IMR-90 (cell line): ENCODE measurements around the gene MSH5. TPM values are rescaled to one million over a fixed set of nuclear protein-coding genes. Genes with fewer than 3 reads are reported as not detected.

Experiments
- ATAC-seq: fragments of 200-7000 bp; cut with Tn5 transposase; 2 replicates; pipeline ENCODE4 v1.9.1; 2020; ENCODE audit warnings: low read depth, mild to moderate bottlenecking, moderate library complexity
- BruUV-seq: library from RNA; stranded (reverse); fragments of 400-500 nt; replicated peaks from 2 replicates; lab custom pipeline; 2021; lab: Mats Ljungman, UMichigan
- CTCF ChIA-PET: fragments of 300-600 bp; formaldehyde crosslinking; extraction: SDS; loops from one replicate; lab custom pipeline; 2021; ENCODE audit warnings: antibody characterized with exemption; lab: Yijun Ruan, JAX
- POLR2A ChIA-PET: fragments of 300-600 bp; sonication (Branson Sonifier 250); formaldehyde crosslinking; loops from one replicate; lab custom pipeline; 2022; ENCODE audit warnings: antibody characterized with exemption; ENCODE audit not compliant: unreplicated experiment; lab: Charles Lee
- DNase-seq: peaks from one replicate; pipeline ENCODE4 v3.0.0; 2013
- H2AFZ ChIP-seq: replicated peaks from 2 replicates; pipeline ENCODE3; 2013; ENCODE audit warnings: low read length, mild to moderate bottlenecking; ENCODE audit not compliant: poor library complexity
- H2AK5ac ChIP-seq: 2 replicates; pipeline ENCODE4 v1.6.1; 2013; ENCODE audit warnings: low read depth, low read length, inconsistent platforms
- H2AK9ac ChIP-seq: replicated peaks from 2 replicates; pipeline ENCODE3; 2013; ENCODE audit warnings: mild to moderate bottlenecking, low read depth, low read length, moderate library complexity; ENCODE audit not compliant: poor library complexity
- H2BK120ac ChIP-seq: 2 replicates; pipeline ENCODE4 v1.6.1; 2013; ENCODE audit warnings: low read depth, low read length, inconsistent platforms
- H2BK15ac ChIP-seq: 3 replicates; pipeline ENCODE4 v1.6.1; 2013; ENCODE audit warnings: low read depth, low read length, inconsistent platforms
- H2BK20ac ChIP-seq: 2 replicates; pipeline ENCODE4 v1.6.1; 2013; ENCODE audit warnings: low read depth, mild to moderate bottlenecking, inconsistent platforms, low read length, moderate library complexity
- H2BK5ac ChIP-seq: 2 replicates; pipeline ENCODE4 v1.6.1; 2013; ENCODE audit warnings: mild to moderate bottlenecking, low read depth, low read length, inconsistent platforms; ENCODE audit not compliant: poor library complexity, severe bottlenecking
- H3K14ac ChIP-seq: replicated peaks from 2 replicates; pipeline ENCODE4 v1.6.1; 2013; ENCODE audit warnings: low read depth, low read length, inconsistent platforms
- H3K18ac ChIP-seq: 2 replicates; pipeline ENCODE4 v1.6.1; 2013; ENCODE audit warnings: low read depth, low read length, control low read depth
- H3K23ac ChIP-seq: 2 replicates; pipeline ENCODE4 v1.6.1; 2013; ENCODE audit warnings: low read depth, low read length, inconsistent platforms
- H3K27ac ChIP-seq: 2 replicates; pipeline ENCODE4 v1.5.1; 2013; ENCODE audit warnings: mild to moderate bottlenecking, control low read depth, low read length; ENCODE audit not compliant: insufficient read depth
- H3K27me3 ChIP-seq: 2 replicates; pipeline ENCODE4 v1.6.1; 2013; ENCODE audit warnings: low read length; ENCODE audit not compliant: control insufficient read depth, insufficient read depth
- H3K36me3 ChIP-seq: 2 replicates; pipeline ENCODE4 v1.6.1; 2013; ENCODE audit warnings: low read length, mixed read lengths; ENCODE audit not compliant: control insufficient read depth, insufficient read depth
- H3K4ac ChIP-seq: 2 replicates; pipeline ENCODE4 v1.6.1; 2013; ENCODE audit warnings: low read depth, low read length, inconsistent platforms
- H3K4me1 ChIP-seq: 2 replicates; pipeline ENCODE4 v1.6.1; 2013; ENCODE audit warnings: low read length, mixed read lengths; ENCODE audit not compliant: control insufficient read depth, insufficient read depth
- H3K4me2 ChIP-seq: 2 replicates; pipeline ENCODE4 v1.6.1; 2013; ENCODE audit warnings: low read depth, mild to moderate bottlenecking, control low read depth, low read length, moderate library complexity
- H3K4me3 ChIP-seq: 2 replicates; pipeline ENCODE4 v1.5.1; 2013; ENCODE audit warnings: low read depth, mild to moderate bottlenecking, control low read depth, low read length, moderate library complexity; ENCODE audit not compliant: insufficient read depth
- H3K56ac ChIP-seq: 2 replicates; pipeline ENCODE4 v1.6.1; 2013; ENCODE audit warnings: low read length, inconsistent platforms; ENCODE audit not compliant: insufficient read depth; ENCODE audit errors: extremely low read depth
- H3K79me1 ChIP-seq, 2 experiments: 2 replicates each; pipeline ENCODE4 v1.6.1; 2013; ENCODE audit warnings: low read length in 2 of 2, inconsistent platforms in 1 of 2, low read depth in 1 of 2
- H3K9ac ChIP-seq: 2 replicates; pipeline ENCODE4 v1.6.1; 2013; ENCODE audit warnings: low read depth, low read length, control low read depth
- H3K9me1 ChIP-seq: 2 replicates; pipeline ENCODE4 v1.6.1; 2013; ENCODE audit warnings: low read length, inconsistent platforms; ENCODE audit not compliant: insufficient read depth
- H3K9me3 ChIP-seq: 2 replicates; pipeline ENCODE4 v1.6.1; 2013; ENCODE audit warnings: low read length; ENCODE audit not compliant: control insufficient read depth, insufficient read depth
- H4K20me1 ChIP-seq: 2 replicates; pipeline ENCODE4 v1.6.1; 2013; ENCODE audit warnings: low read length, inconsistent platforms; ENCODE audit not compliant: insufficient read depth
- H4K5ac ChIP-seq: 2 replicates; pipeline ENCODE4 v1.6.1; 2013; ENCODE audit warnings: mild to moderate bottlenecking, low read depth, low read length, control low read depth
- H4K8ac ChIP-seq, 2 experiments: 2 replicates each; pipeline ENCODE4 v1.6.1; 2013; ENCODE audit warnings: low read depth in 2 of 2, low read length in 2 of 2, control low read depth in 1 of 2, inconsistent platforms in 1 of 2
- H4K91ac ChIP-seq: 2 replicates; pipeline ENCODE4 v1.6.1; 2013; ENCODE audit warnings: low read depth, low read length, inconsistent platforms; ENCODE audit not compliant: insufficient read depth
- BHLHE40 ChIP-seq: fragments of 150-350 bp; IDR thresholded peaks from 2 replicates; pipeline ENCODE4 v1.6.1; 2016; ENCODE audit warnings: mild to moderate bottlenecking, low read depth, low read length
- NFE2L2 ChIP-seq: fragments of 150-350 bp; IDR thresholded peaks from 2 replicates; pipeline ENCODE4 v1.6.1; 2016; ENCODE audit warnings: low read depth, mild to moderate bottlenecking, low read length
- RCOR1 ChIP-seq: IDR thresholded peaks from 2 replicates; pipeline ENCODE4 v1.6.1; 2012; ENCODE audit warnings: mild to moderate bottlenecking, low read length, improper control_type of control experiment; ENCODE audit not compliant: insufficient replicate concordance
- SMC3 ChIP-seq: fragments of 150-350 bp; IDR thresholded peaks from 2 replicates; pipeline ENCODE4 v1.6.1; 2016; ENCODE audit warnings: low read depth, mild to moderate bottlenecking, antibody characterized with exemption, low read length, moderate library complexity
- WGBS, 2 experiments: methylation state at CpG; one replicate each; pipeline versions ENCODE4 v1.1.5 to v1.1.7; 2013; ENCODE audit warnings: missing lambda C conversion rate in 2 of 2; ENCODE audit not compliant: insufficient read length in 1 of 2; ENCODE audit errors: extremely low coverage in 2 of 2; 5-methylcytosine and 5-hydroxymethylcytosine counted together
- dilution Hi-C: fragments of 300-500 bp; cut with HindIII; formaldehyde crosslinking; loops from one replicate; pipeline ENCODE4 v1.14.3; 2018; ENCODE audit warnings: low sequenced_read_pairs; ENCODE audit not compliant: unreplicated experiment
- in situ Hi-C: fragments of 300-500 bp; cut with MboI; formaldehyde crosslinking; loops from 3 replicates; pipeline ENCODE4 v1.14.3; 2019; ENCODE audit warnings: low sequenced_read_pairs, inconsistent platforms, mixed read lengths
- intact Hi-C: fragments of 100-400 bp; cut with micrococcal nuclease; formaldehyde crosslinking; loops from 2 replicates; pipeline ENCODE4 v1.10.0; 2022
- polyA plus RNA-seq, 3 experiments: library from polyadenylated mRNA; depleted of rRNA; stranded (reverse); fragments of >200 nt; gene quantifications; 2 replicates each; pipeline ENCODE4 v1.2.3, GENCODE V29; 2012; ENCODE audit warnings: low replicate concordance in 1 of 3
- total RNA-seq: library from RNA; depleted of rRNA; stranded (reverse); fragments of >200 nt; gene quantifications from 2 replicates; pipeline ENCODE4 v1.2.3, GENCODE V29; 2012
- TF ChIP-seq, protein P1 (sequence below): fragments of 150-350 bp; IDR thresholded peaks from 2 replicates; pipeline ENCODE4 v1.6.1; 2016; ENCODE audit warnings: low read depth, mild to moderate bottlenecking, low read length, moderate library complexity, borderline replicate concordance

Gene MSH5
- total and polyA plus RNA-seq, 2 of the 4 experiments (the other 2 are of a cell fraction) = 5.6 to 15.7 TPM

- H4K91ac ChIP-seq = peak overlapping the region; percentile 79
- no TSS peak for BruUV-seq
- H3K4me1 ChIP-seq = peaks cover 3% of the 10 kb centered on the region; the same call in 1 of the 2 replicates
- ATAC-seq = no peak
- peak overlapping the region; percentile 86 for H2AK9ac ChIP-seq
- WGBS, 2 experiments = 0% methylated on average over 4 of the region's 7 CpGs; no CpG with 5 or more reads in 1 of the 2 experiments
- POLR2A ChIA-PET = interaction anchor here (1.0 kb wide), 1 partner anchor 9 kb away, joined by 11 read pairs; the partner anchor contains the start of genes HSPA1A and HSPA1L
- peak overlapping the region; percentile 65 for H3K23ac ChIP-seq
- no peaks in the 10 kb centered on the region; the same call in 1 of the 2 replicates for H3K9me1 ChIP-seq
- peak overlapping the region; percentile 57 for H3K4me3 ChIP-seq
- H3K27ac ChIP-seq = peak overlapping the region; percentile 46
- H3K4me2 ChIP-seq = peak overlapping the region; percentile 90
- peaks cover 2% of the 10 kb centered on the region; the same call in 1 of the 2 replicates for H3K36me3 ChIP-seq
- H4K8ac ChIP-seq = peak overlapping the region; percentile 55 to 78
- dilution Hi-C loops = no loop called here
- H3K27me3 ChIP-seq = no peaks in the 10 kb centered on the region
- CTCF ChIA-PET = interaction anchor here (2.5 kb wide), 1 partner anchor 10 kb away, joined by 10 read pairs; the partner anchor contains the start of gene VARS1
- peak overlapping the region; percentile 90 for H2AFZ ChIP-seq
- H3K14ac ChIP-seq = peak overlapping the region; percentile 51
- H4K20me1 ChIP-seq = no peaks in the 10 kb centered on the region
- peak overlapping the region; percentile 90 for H3K4ac ChIP-seq
- peak overlapping the region; percentile 94 for H3K56ac ChIP-seq
- peaks cover 15 to 29% of the 10 kb centered on the region in 2 experiments for H3K79me1 ChIP-seq
- intact Hi-C loops = no loop called here
- TF ChIP-seq BHLHE40 = no peak
- no peak for TF ChIP-seq RCOR1
- TF ChIP-seq, protein P1, sequence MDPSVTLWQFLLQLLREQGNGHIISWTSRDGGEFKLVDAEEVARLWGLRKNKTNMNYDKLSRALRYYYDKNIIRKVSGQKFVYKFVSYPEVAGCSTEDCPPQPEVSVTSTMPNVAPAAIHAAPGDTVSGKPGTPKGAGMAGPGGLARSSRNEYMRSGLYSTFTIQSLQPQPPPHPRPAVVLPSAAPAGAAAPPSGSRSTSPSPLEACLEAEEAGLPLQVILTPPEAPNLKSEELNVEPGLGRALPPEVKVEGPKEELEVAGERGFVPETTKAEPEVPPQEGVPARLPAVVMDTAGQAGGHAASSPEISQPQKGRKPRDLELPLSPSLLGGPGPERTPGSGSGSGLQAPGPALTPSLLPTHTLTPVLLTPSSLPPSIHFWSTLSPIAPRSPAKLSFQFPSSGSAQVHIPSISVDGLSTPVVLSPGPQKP = no peak
- no peak for TF ChIP-seq SMC3
- no peak for TF ChIP-seq NFE2L2
- in situ Hi-C loops = no loop called here
- H2AK5ac ChIP-seq = peak overlapping the region; percentile 74
- H3K18ac ChIP-seq = no peak overlapping the region
- H3K9ac ChIP-seq = peak overlapping the region; percentile 90
- no peak for DNase-seq
- no peak overlapping the region for H2BK20ac ChIP-seq
- peak overlapping the region; percentile 61 for H2BK5ac ChIP-seq
- no peak overlapping the region for H2BK15ac ChIP-seq
- H2BK120ac ChIP-seq = no peak overlapping the region
- peak overlapping the region; percentile 43; the same call in 1 of the 2 replicates for H4K5ac ChIP-seq
- no peaks in the 10 kb centered on the region for H3K9me3 ChIP-seq
Measured at GRCh38 chr6:31805939-31806469, 66.2 kb downstream of the MSH5 start.
